H1 (cell line): ENCODE results near the gene GNLY. TPM values are rescaled to one million over a fixed set of nuclear protein-coding genes. Genes with fewer than 3 reads are reported as not detected.

Experiments used
- BCL11A ChIP-seq, 2 experiments: IDR thresholded peaks; one replicate each; pipeline ENCODE4 v1.6.1; 2011; ENCODE audit warnings: low read depth in 2 of 2, low read length in 2 of 2, mild to moderate bottlenecking in 2 of 2
- CHD7 ChIP-seq: fragments of 300-600 bp; sonication (generic); IDR thresholded peaks from 2 replicates; pipeline ENCODE4 v1.7.1; 2012; ENCODE audit warnings: low read length, moderate library complexity, mild to moderate bottlenecking, inconsistent platforms; ENCODE audit not compliant: insufficient replicate concordance
- polyA plus RNA-seq, 7 experiments: library from polyadenylated mRNA; depleted of rRNA in 3 of 7; stranded (reverse) in 5 of 7; unstranded in 2 of 7; fragments of >200 nt in 5 of 7; fragments of 200-250 nt in 2 of 7; gene quantifications; 1 replicate in 5 of 7; 2 replicates in 1 of 7; 4 replicates in 1 of 7; pipeline versions ENCODE4 v1.2.1 to v1.2.3, GENCODE V29; 2011 to 2013; ENCODE audit warnings: missing spikeins in 2 of 7, mixed read lengths in 2 of 7
- total RNA-seq: library from RNA; stranded (reverse); fragmentation: NEBNext Ultra II Directional; extraction: Animal tissue kit (Norgen Biotek cat#: 25700); gene quantifications from 2 replicates; pipeline ENCODE4 v1.2.1, GENCODE V29; 2021

GNLY gene
- total and polyA plus RNA-seq, 2 of the 8 experiments (the other 6 are each of a cell fraction or from before 2014, with no cell fraction given), result 0.03 TPM; not detected in 1

GRCh38 chr2:85708641-85709040 lies 14.5 kb downstream of the GNLY start (continued):
- no peak for TF ChIP-seq CHD7
- TF ChIP-seq BCL11A (IDR thresholded peaks at IDR 0.05; ENCODE audit: low read depth in 2 of 2, low read length in 2 of 2), result no peak
